GM12801 (cell line): ENCODE results near the gene TLX1.

Source experiments
- TF ChIP-seq, protein P1 (sequence below): IDR thresholded peaks from one replicate; pipeline ENCODE4 v1.5.1; 2011; ENCODE audit warnings: control low read depth; ENCODE audit not compliant: insufficient read length; ENCODE audit errors: extremely low read depth

TLX1 gene

DNA sequence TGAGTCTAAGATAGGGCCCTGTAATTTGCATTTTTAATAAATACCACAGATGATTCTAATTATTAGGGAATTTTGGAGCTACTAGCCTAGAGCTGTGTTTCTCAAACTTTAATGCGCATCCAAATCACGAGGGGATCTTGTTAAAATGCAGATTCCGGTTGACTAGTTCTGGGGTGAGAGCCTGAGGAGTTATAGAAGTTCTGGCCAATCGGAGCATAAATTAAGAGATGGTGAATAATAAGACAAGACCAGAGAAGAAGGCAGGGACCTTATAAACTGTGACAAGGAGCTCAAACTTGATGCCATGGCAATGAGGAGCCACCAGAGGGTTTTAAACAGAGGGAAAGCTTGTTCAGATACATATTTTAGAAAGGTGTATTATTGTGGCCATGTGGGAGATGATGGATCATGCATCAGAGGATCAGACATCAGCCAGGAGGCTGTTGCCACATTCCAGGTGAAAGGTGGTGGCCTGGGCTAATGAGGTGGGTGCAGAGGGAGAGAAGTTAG lies 29.7 kb upstream of the TLX1 start:
- TF ChIP-seq, protein P1, sequence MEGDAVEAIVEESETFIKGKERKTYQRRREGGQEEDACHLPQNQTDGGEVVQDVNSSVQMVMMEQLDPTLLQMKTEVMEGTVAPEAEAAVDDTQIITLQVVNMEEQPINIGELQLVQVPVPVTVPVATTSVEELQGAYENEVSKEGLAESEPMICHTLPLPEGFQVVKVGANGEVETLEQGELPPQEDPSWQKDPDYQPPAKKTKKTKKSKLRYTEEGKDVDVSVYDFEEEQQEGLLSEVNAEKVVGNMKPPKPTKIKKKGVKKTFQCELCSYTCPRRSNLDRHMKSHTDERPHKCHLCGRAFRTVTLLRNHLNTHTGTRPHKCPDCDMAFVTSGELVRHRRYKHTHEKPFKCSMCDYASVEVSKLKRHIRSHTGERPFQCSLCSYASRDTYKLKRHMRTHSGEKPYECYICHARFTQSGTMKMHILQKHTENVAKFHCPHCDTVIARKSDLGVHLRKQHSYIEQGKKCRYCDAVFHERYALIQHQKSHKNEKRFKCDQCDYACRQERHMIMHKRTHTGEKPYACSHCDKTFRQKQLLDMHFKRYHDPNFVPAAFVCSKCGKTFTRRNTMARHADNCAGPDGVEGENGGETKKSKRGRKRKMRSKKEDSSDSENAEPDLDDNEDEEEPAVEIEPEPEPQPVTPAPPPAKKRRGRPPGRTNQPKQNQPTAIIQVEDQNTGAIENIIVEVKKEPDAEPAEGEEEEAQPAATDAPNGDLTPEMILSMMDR = no peak

DNA sequence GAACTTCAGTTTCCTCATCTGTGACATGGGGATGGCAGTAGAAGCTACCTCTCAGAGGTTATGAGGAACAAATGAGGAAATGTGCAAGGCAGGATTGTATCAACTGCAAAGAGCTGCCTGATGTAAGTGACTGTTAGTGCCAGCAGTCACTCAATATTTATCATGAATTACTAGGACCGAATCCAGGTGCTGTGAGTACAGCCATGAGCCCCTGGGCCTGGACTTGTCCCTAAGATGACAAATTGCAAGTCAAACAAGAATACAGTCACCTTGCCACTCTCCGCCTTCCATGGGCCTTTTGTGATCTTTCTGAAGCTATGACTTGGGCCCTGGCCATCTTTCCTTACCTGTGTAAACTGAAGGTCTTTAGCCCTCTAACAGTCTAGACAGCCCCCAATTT lies 27.7 kb upstream of the TLX1 start:
- TF ChIP-seq, protein P1 = no peak

DNA sequence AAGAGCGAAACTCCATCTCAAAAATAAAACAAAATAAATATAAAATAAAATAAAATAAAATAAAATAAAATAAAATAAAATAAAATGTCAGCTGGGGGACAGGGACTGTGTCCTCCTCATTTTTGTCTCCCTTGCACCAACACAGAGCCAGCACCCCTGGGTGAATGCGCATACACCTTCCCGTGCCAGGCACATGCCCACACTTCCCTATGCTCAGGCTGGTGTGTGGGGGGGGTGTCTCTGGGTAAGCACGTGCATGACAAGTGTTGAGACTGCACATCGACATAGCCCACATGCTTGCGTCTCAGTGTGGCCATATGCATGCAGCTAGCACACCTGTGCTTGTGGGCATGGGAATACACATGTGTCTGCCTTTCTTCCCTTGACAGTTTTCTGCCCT lies 24.7 kb upstream of the TLX1 start:
- TF ChIP-seq, protein P1 = no peak

DNA sequence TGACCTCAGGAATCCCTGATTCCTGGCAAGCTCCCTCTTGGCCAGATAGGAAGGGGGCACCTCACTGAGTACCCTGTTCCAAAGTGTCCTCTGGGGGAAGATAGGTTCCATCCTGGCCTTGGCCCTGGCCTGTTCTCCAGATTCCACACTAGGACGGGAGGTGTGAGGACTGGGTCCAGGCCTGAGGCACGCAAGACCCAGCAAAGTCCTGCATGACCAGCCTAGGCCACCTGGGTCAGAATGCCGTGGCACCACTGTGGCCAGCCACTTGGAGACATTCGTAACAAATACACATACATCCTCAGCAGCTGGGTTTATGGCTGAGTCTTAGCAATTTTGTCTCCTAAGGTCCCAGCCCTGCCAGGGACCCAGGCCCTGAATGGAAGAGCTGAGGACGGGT lies 23.3 kb upstream of the TLX1 start:
- TF ChIP-seq, protein P1 = no peak

DNA sequence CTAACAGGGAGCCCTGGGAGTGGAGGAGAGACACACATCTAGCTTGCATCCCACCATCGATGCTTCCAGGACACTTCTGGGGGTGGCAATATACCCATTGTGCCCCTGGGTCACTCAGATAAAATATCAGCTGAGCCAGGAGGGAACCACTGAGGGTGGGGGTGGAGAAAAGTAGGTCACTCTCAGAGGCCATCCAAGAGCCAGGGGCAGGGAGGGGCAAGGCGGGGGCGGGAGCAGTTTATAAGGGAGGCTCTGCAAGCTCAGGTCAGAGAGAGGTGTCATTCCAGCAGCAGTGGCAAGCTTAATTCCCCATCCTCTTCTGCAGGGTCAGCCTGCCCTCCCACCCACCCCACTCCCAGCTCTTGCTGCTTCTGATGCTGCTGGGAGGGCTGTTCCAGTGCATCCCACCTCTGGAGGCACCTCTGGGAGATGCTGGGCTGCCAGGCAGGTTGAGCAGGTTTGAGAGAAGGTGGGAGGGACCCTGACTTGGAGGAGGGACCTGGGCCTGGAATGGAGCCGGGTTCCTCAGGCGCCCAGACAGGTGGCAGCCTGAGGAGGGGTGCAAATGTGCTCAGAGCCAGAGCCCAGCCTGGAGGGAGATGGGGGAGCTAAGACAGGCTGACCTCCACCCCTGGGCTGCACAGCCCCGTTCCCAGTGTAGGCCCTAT lies 20.1 kb upstream of the TLX1 start:
- TF ChIP-seq, protein P1 = no peak

DNA sequence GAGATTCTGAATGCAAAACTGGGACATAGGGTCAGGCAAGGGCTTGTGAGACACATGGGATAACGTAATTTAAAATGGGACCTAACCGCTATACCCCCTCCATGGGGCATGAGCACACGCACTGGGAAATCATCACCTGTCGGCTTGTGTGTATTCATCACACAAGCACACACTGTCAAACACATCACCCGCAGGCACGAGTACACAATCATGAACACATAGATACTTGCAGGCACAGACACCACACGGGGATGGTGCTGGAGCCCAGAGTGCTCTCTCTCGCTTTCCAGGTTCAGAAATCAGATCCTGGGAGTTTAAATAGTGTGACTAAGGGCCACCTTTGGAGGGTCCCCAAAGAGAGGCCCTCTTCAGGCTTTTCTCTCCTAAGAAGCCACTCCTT lies 19.6 kb upstream of the TLX1 start:
- TF ChIP-seq, protein P1 = no peak

DNA sequence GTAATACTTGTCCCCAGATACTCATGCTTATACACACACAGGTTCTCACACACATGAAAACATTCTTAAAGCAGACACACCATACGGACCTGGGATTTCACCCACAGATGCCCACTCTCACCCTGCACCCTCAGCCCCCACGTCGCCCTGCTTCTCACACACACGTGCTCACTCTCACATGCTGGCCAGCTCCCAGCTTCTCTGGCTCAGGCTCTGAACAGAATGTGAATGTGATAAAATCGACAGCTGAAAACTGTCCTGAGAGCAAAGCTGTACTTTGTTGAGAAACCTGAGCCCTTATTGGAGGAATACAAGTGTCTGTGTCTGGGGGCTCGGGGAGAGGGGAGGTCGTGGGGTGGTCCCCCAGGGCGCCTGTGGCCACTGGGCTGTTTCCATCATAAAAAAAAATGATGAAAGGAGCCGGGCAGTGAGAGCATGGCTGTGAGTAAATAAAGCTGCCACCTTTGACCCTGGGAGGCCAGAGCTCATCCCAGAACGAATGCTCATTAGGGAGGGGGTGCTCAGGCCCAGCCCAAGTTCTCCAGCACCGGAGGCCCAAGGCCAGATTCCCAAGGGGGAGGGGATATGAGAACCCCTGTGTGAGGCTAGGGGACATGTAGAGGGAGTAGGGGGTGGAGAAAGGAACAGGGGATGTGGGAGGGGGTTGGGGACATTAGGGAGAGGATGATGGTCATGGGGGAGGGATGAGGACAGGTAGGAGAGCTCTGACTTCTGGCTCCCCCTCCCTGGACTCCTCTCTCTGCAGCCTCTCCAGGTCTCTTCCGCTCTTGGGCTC lies 18.1 kb upstream of the TLX1 start:
- TF ChIP-seq, protein P1 = no peak
